ENCODE data around the gene EEPD1. TPM values are rescaled to one million over a fixed set of nuclear protein-coding genes. Genes with fewer than 3 reads are reported as not detected.

Gene EEPD1
- total RNA-seq, 2 donors from 2014 or later: 21.9 to 30.1 TPM

- Histone ChIP-seq H3K4me1 (replicated peaks) (peaks cover 8% of the 10 kb centered on the region), H3K27ac (no peak overlapping the region), H3K36me3 (no peaks in the 10 kb centered on the region), H3K9me3 (no peaks in the 10 kb centered on the region), H3K4me3 (no peak overlapping the region), H3K27me3 (replicated peaks; ENCODE audit: insufficient read depth) (no peaks in the 10 kb centered on the region)
- no peak for DNase-seq (ENCODE audit: low spot score)
- WGBS: 97% methylated on average over 18 of the region's 18 CpGs
- intact Hi-C loops (cut with DNase I): no loop called here
- no peak for TF ChIP-seq POLR2AphosphoS5 (IDR thresholded peaks at IDR 0.05)
- no peak for TF ChIP-seq POLR2A (IDR thresholded peaks at IDR 0.05)
- TF ChIP-seq, protein P1, sequence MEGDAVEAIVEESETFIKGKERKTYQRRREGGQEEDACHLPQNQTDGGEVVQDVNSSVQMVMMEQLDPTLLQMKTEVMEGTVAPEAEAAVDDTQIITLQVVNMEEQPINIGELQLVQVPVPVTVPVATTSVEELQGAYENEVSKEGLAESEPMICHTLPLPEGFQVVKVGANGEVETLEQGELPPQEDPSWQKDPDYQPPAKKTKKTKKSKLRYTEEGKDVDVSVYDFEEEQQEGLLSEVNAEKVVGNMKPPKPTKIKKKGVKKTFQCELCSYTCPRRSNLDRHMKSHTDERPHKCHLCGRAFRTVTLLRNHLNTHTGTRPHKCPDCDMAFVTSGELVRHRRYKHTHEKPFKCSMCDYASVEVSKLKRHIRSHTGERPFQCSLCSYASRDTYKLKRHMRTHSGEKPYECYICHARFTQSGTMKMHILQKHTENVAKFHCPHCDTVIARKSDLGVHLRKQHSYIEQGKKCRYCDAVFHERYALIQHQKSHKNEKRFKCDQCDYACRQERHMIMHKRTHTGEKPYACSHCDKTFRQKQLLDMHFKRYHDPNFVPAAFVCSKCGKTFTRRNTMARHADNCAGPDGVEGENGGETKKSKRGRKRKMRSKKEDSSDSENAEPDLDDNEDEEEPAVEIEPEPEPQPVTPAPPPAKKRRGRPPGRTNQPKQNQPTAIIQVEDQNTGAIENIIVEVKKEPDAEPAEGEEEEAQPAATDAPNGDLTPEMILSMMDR (IDR thresholded peaks at IDR 0.05): no peak
Measured at GRCh38 chr7:36305226-36305625, 152.2 kb downstream of the EEPD1 start.

DNA sequence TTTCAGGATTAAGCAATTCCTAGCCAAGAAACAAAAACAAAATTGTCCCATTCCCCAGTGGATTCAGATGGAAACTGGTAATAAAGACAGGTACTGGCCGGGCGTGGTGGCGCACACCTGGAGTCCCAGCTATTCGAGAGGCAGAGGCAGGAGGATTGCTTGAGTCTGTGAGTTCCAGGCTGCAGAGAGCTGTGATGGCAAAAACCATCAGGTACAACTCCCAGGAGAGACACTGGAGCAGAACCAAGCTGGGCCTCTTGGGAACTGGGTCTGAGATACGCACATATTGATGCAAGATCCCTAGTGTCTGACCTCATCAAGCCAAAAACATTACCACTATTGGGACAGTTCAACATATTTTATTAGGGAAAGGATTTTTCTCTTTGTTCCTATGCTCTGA, 152.6 kb downstream of the EEPD1 start:
- Histone ChIP-seq H3K4me3 (no peak overlapping the region), H3K27ac (no peak overlapping the region), H3K9me3 (no peaks in the 10 kb centered on the region), H3K27me3 (replicated peaks; ENCODE audit: insufficient read depth) (no peaks in the 10 kb centered on the region), H3K36me3 (no peaks in the 10 kb centered on the region), H3K4me1 (replicated peaks) (peaks cover 8% of the 10 kb centered on the region)
- 97% methylated on average over 5 of the region's 5 CpGs for WGBS
- no peak for TF ChIP-seq POLR2A (IDR thresholded peaks at IDR 0.05)
- TF ChIP-seq POLR2AphosphoS5 (IDR thresholded peaks at IDR 0.05): no peak
- TF ChIP-seq, protein P1 (IDR thresholded peaks at IDR 0.05): no peak
- DNase-seq (ENCODE audit: low spot score): no peak
- intact Hi-C loops (cut with DNase I): no loop called here

DNA sequence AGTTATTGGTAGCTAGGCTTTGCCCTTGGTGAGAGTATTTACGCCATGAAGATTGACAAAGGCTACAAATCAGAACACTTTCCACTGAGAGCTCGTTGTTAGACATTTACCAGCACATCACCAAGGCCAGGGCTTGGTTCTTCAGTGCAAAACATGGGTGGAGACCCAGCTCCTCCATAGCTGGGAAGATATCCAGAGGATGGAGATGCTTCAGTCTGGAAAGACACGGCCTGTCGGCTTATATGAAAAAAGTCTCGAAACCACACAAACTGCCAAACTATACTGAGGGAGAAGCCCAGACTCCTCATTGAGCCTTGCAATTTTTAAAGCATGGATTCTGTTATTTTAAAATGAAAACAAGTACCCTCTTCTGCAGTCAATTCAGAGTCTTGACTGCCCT, 153.2 kb downstream of the EEPD1 start:
- Histone ChIP-seq H3K4me3 (no peak overlapping the region), H3K4me1 (replicated peaks) (peaks cover 8% of the 10 kb centered on the region), H3K27ac (no peak overlapping the region), H3K27me3 (replicated peaks; ENCODE audit: insufficient read depth) (no peaks in the 10 kb centered on the region), H3K9me3 (no peaks in the 10 kb centered on the region), H3K36me3 (no peaks in the 10 kb centered on the region)
- intact Hi-C loops (cut with DNase I): no loop called here
- TF ChIP-seq, protein P1 (IDR thresholded peaks at IDR 0.05): no peak
- TF ChIP-seq POLR2A (IDR thresholded peaks at IDR 0.05): no peak
- no peak for TF ChIP-seq POLR2AphosphoS5 (IDR thresholded peaks at IDR 0.05)
- DNase-seq (ENCODE audit: low spot score): no peak
- 97% methylated on average over 5 of the region's 5 CpGs for WGBS

DNA sequence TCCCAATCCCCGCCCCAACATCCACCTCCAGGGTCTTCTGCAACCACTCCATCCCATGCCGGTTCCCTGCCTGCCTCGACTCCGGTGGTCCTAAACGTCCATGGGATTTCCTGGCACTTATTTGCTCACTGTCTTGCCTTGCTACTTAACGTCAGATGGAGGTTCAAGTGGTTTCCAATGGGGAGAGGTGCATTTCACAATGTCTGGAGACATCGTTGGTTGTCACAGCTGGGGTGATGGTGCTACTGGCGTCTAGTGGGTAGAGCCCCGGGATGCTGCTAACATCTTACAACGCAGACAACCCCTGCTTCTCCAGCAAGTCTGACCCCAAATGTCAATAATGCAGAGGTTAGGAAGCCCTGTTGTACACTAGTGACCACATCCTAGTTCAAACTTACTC, 153.7 kb downstream of the EEPD1 start:
- DNase-seq (ENCODE audit: low spot score): no peak
- Histone ChIP-seq H3K4me1 (replicated peaks) (peaks cover 8% of the 10 kb centered on the region), H3K9me3 (no peaks in the 10 kb centered on the region), H3K27ac (no peak overlapping the region), H3K36me3 (no peaks in the 10 kb centered on the region), H3K4me3 (no peak overlapping the region), H3K27me3 (replicated peaks; ENCODE audit: insufficient read depth) (no peaks in the 10 kb centered on the region)
- TF ChIP-seq, protein P1 (IDR thresholded peaks at IDR 0.05): no peak
- WGBS: 89% methylated on average over 10 of the region's 10 CpGs
- intact Hi-C loops (cut with DNase I): no loop called here

GRCh38 chr7:36308031-36308430, 155.0 kb downstream of the EEPD1 start:
- Histone ChIP-seq H3K4me3 (no peak overlapping the region), H3K36me3 (no peaks in the 10 kb centered on the region), H3K4me1 (replicated peaks) (peaks cover 8% of the 10 kb centered on the region), H3K27ac (no peak overlapping the region), H3K27me3 (replicated peaks; ENCODE audit: insufficient read depth) (no peaks in the 10 kb centered on the region), H3K9me3 (no peaks in the 10 kb centered on the region)
- WGBS: 92% methylated on average over 10 of the region's 10 CpGs
- intact Hi-C loops (cut with DNase I): no loop called here
- DNase-seq (ENCODE audit: low spot score): no peak
- TF ChIP-seq POLR2AphosphoS5 (IDR thresholded peaks at IDR 0.05) (no peak), POLR2A (IDR thresholded peaks at IDR 0.05) (no peak)
- TF ChIP-seq, protein P1 (IDR thresholded peaks at IDR 0.05): no peak
